Adrenal gland (tissue), 12 donors: ENCODE results near the gene MAML2. TPM values are rescaled to one million over a fixed set of nuclear protein-coding genes. Genes with fewer than 3 reads are reported as not detected.

Source experiments
- DNase-seq, 7 donors: peaks; one replicate each; pipeline ENCODE4 v3.0.0-alpha.2; 2019 to 2020
- H3K27ac ChIP-seq, 5 donors: fragments of 200-600 bp; sonication (generic) in 4 of 5; 1 replicate in 3 of 5; 2 replicates in 2 of 5; pipeline versions ENCODE4 v1.5.1 to v1.8.0; 2016 to 2020; ENCODE audit warnings: mild to moderate bottlenecking in 1 of 5
- H3K27me3 ChIP-seq: fragments of 200-600 bp; 2 replicates; pipeline ENCODE4 v1.8.0; 2021
- H3K36me3 ChIP-seq, 2 donors: fragments of 200-600 bp; replicated peaks in 1 of 2; 1 replicate in 1 of 2; 2 replicates in 1 of 2; pipeline versions ENCODE4 v1.5.1 to v1.8.0; 2018 to 2022
- H3K4me1 ChIP-seq, 2 donors: fragments of 200-600 bp; replicated peaks in 1 of 2; 1 replicate in 1 of 2; 2 replicates in 1 of 2; pipeline versions ENCODE4 v1.5.1 to v1.8.0; 2018 to 2021
- H3K4me3 ChIP-seq, 4 donors: fragments of 200-600 bp; sonication (generic) in 3 of 4; one replicate each; pipeline ENCODE4 v1.5.1; 2016 to 2018
- H3K9me3 ChIP-seq, 3 donors: fragments of 200-600 bp; sonication (generic) in 1 of 3; replicated peaks in 1 of 3; 1 replicate in 2 of 3; 2 replicates in 1 of 3; pipeline versions ENCODE4 v1.5.1 to v1.8.0; 2016 to 2021
- CTCF ChIP-seq, 6 experiments: fragments of 450-650 bp in 4 of 6; fragments of 200-600 bp in 2 of 6; sonication (generic) in 1 of 6; IDR thresholded peaks; 1 replicate in 5 of 6; 2 replicates in 1 of 6; pipeline versions ENCODE4 v1.5.1 to v1.8.0; 2016 to 2021; ENCODE audit warnings: antibody characterized with exemption in 6 of 6, mild to moderate bottlenecking in 2 of 6, moderate library complexity in 1 of 6
- POLR2A ChIP-seq, 2 donors: fragments of 450-650 bp; IDR thresholded peaks; one replicate each; pipeline ENCODE4 v1.6.1; 2017; ENCODE audit warnings: antibody characterized with exemption in 2 of 2, mild to moderate bottlenecking in 2 of 2, moderate library complexity in 1 of 2
- WGBS, 4 donors: extraction: QIAGEN DNeasy Blood & Tissue Kit in 2 of 4; methylation state at CpG; one replicate each; pipeline versions ENCODE4 v1.1.5 to v1.1.7; 2013 to 2017; 5-methylcytosine and 5-hydroxymethylcytosine counted together
- intact Hi-C, 2 donors: fragments of 100-400 bp; cut with DNase I; formaldehyde crosslinking; loops; one replicate each; pipeline versions ENCODE4 v1.14.1 to v1.15.0; 2022 to 2023
- microRNA counts, 2 donors: library from miRNA; unstranded; fragments of <30 nt; microRNA quantifications; one replicate each; lab custom pipeline; 2016
- microRNA-seq, 3 donors: library from miRNA; unstranded; fragments of <30 nt; microRNA quantifications; one replicate each; pipeline ENCODE4, GENCODE V29; 2017 to 2020
- polyA plus RNA-seq, 3 donors: library from polyadenylated mRNA; stranded (reverse); fragments of 200-250 nt in 2 of 3; fragments of 350-450 nt in 1 of 3; fragmentation: Illumina TruSeq in 1 of 3; extraction: RNeasy Lipid Tissue Mini Kit (QIAGEN cat#74804) in 1 of 3; gene quantifications; one replicate each; pipeline ENCODE4 v1.2.3, GENCODE V29; 2013 to 2014
- small RNA-seq, 2 donors: library from RNA; depleted of rRNA; stranded (forward); fragments of <200 nt; gene quantifications; one replicate each; pipeline ENCODE3, GENCODE V24; 2016
- total RNA-seq, 9 donors: library from RNA; depleted of rRNA in 4 of 9; stranded (reverse); fragments of >200 nt in 4 of 9; fragments of 120-200 nt in 1 of 9; fragmentation: NEBNext Ultra II Directional in 1 of 9; extraction: Animal tissue kit (Norgen Biotek cat#: 25700) in 1 of 9; gene quantifications; one replicate each; pipeline versions ENCODE4 v1.1.0 to v1.2.4, GENCODE V29; 2013 to 2023
- donor health status: healthy with polysubstance abuse.
- donor health status: Bipolar disorder and iron deficiency.
- donor health status: DM: yes; HTN: yes; CAD: no.
- donor health status: DM: no; HTN: no; CAD: no.
- donor health status: DM: no; HTN: no; CAD: no.
- donor health status: DM: yes; HTN: yes; CAD: no.

Gene MAML2
- total and polyA plus RNA-seq, 12 donors, result 1.4 to 19.4 (median 7.6) TPM

- no peaks in the 10 kb centered on the region for H3K36me3 ChIP-seq
- DNase-seq, result no peak
- intact Hi-C loops, result loop anchor here in 1 of 2 donors (10.0 kb wide), 1 partner anchor 72 kb away; no protein-coding TSS in a partner anchor
- H3K27me3 ChIP-seq, result no peaks in the 10 kb centered on the region
- no peak overlapping the region for H3K27ac ChIP-seq
- peaks cover 8 to 26% of the 10 kb centered on the region in 2 donors for H3K4me1 ChIP-seq
- no peak overlapping the region for H3K4me3 ChIP-seq
- H3K9me3 ChIP-seq, result no peaks in the 10 kb centered on the region
- TF ChIP-seq POLR2A (IDR thresholded peaks at IDR 0.05) (no peak), CTCF (IDR thresholded peaks at IDR 0.05) (no peak)
- WGBS, 4 donors, result 78 to 88% (median 84%) methylated on average over 1 of the region's 1 CpG
Observed at GRCh38 chr11:95926726-95927125, 416.3 kb downstream of the MAML2 start.

MicroRNAs encoded within 50 kb of the gene (microRNA counts, 767-probe panel; counts per million panel counts)
- 3,133 to 3,222 counts per million in 2 donors for microRNA hsa-miR-1260b (lab: Ali Mortazavi, UCI)

Small RNAs within 50 kb of the gene (microRNA-seq; reads per million reads assigned to microRNA genes)
- gene MIR1260B, result 0.38 to 2.0 (median 0.45) reads per million in 3 donors

Small RNAs within 50 kb of the gene (small RNA-seq; reads per million reads assigned to genes)
- 0 reads per million in 2 donors for gene MIR1260B

Other genes with a start within 250 kb of the MAML2 start
- 10 to 100 TPM in 8 of 9 donors, 1 to 10 TPM in 1; 4.7 to 48.1 (median 14.7) TPM for gene CCDC82, start 46.7 kb upstream of the MAML2 start, total RNA-seq
- gene CCDC82, start 46.7 kb upstream of the MAML2 start, polyA plus RNA-seq, result 10 to 100 TPM; 16.2 to 37.6 (median 21.3) TPM
- gene JRKL, start 46.8 kb upstream of the MAML2 start, total RNA-seq, result 10 to 100 TPM in 1 of 9 donors, 1 to 10 TPM in 7, under 1 TPM in 1; 0.87 to 10.2 (median 5.2) TPM
- 10 to 100 TPM in 1 of 3 donors, 1 to 10 TPM in 2; 2.5 to 12.4 (median 3.6) TPM for gene JRKL, start 46.8 kb upstream of the MAML2 start, polyA plus RNA-seq